HepG2 (cell line): ENCODE measurements around the gene LYRM4. TPM values are rescaled to one million over a fixed set of nuclear protein-coding genes. Genes with fewer than 3 reads are reported as not detected.

ENCODE experiments used
- ATRX ChIP-seq: sonication (generic); formaldehyde crosslinking; IDR thresholded peaks from 2 replicates; pipeline ENCODE4 v1.4.0; 2020; ENCODE audit warnings: missing genetic modification reagents, borderline replicate concordance
- CBX5 ChIP-seq: sonication (generic); formaldehyde crosslinking; IDR thresholded peaks from 2 replicates; pipeline ENCODE4 v1.4.0; 2020; ENCODE audit warnings: missing genetic modification reagents, borderline replicate concordance
- CREM ChIP-seq, 2 experiments: sonication (generic) in 1 of 2; formaldehyde crosslinking in 1 of 2; IDR thresholded peaks; 2 replicates each; pipeline versions ENCODE4 v1.4.0 to v1.6.1; 2016 to 2020; ENCODE audit warnings: antibody characterized with exemption in 1 of 2, mild to moderate bottlenecking in 1 of 2, missing genetic modification reagents in 1 of 2
- DBP ChIP-seq: sonication (generic); formaldehyde crosslinking; IDR thresholded peaks from 2 replicates; pipeline ENCODE4 v1.4.0; 2020; ENCODE audit warnings: missing genetic modification reagents; ENCODE audit errors: not compliant biosample characterization
- EP300 ChIP-seq, 3 experiments: sonication (generic) in 1 of 3; formaldehyde crosslinking in 1 of 3; IDR thresholded peaks; 2 replicates each; pipeline versions ENCODE4 v1.5.1 to v1.6.1; 2011 to 2020; ENCODE audit warnings: low read depth in 2 of 3, low read length in 2 of 3, borderline replicate concordance in 1 of 3, improper control_type of control experiment in 1 of 3, mild to moderate bottlenecking in 1 of 3, missing genetic modification reagents in 1 of 3, moderate library complexity in 1 of 3
- GTF3A ChIP-seq: sonication (generic); formaldehyde crosslinking; conservative IDR thresholded peaks from 2 replicates; pipeline ENCODE4 v1.4.0; 2020; ENCODE audit warnings: mild to moderate bottlenecking, missing genetic modification reagents
- MLX ChIP-seq: IDR thresholded peaks from 2 replicates; pipeline ENCODE4 v1.6.1; 2016
- NCOA2 ChIP-seq: sonication (generic); formaldehyde crosslinking; IDR thresholded peaks from 2 replicates; pipeline ENCODE4 v1.8.0; 2022; ENCODE audit warnings: inconsistent platforms
- RORA ChIP-seq: sonication (generic); formaldehyde crosslinking; IDR thresholded peaks from 2 replicates; pipeline ENCODE4 v1.5.0; 2020; ENCODE audit warnings: mild to moderate bottlenecking, missing genetic modification reagents, moderate library complexity
- ZBTB43 ChIP-seq: sonication (generic); formaldehyde crosslinking; conservative IDR thresholded peaks from 2 replicates; pipeline ENCODE4 v1.4.0; 2020; ENCODE audit warnings: missing genetic modification reagents
- ZNF33B ChIP-seq: sonication (generic); formaldehyde crosslinking; IDR thresholded peaks from 2 replicates; pipeline ENCODE4 v1.5.1; 2020; ENCODE audit warnings: mild to moderate bottlenecking, missing genetic modification reagents
- ZNF503 ChIP-seq: sonication (generic); formaldehyde crosslinking; IDR thresholded peaks from 2 replicates; pipeline ENCODE4 v1.4.0; 2020; ENCODE audit warnings: missing genetic modification reagents
- ZNF547 ChIP-seq: sonication (generic); formaldehyde crosslinking; IDR thresholded peaks from 2 replicates; pipeline ENCODE4 v1.5.1; 2020; ENCODE audit warnings: mild to moderate bottlenecking, missing genetic modification reagents
- ZNF556 ChIP-seq: sonication (generic); formaldehyde crosslinking; IDR thresholded peaks from 2 replicates; pipeline ENCODE4 v1.4.0; 2020; ENCODE audit warnings: mild to moderate bottlenecking, missing genetic modification reagents, borderline replicate concordance
- ZNF609 ChIP-seq: sonication (generic); formaldehyde crosslinking; IDR thresholded peaks from 2 replicates; pipeline ENCODE4 v1.4.0; 2020; ENCODE audit warnings: mild to moderate bottlenecking, missing genetic modification reagents, borderline replicate concordance
- polyA plus RNA-seq, 8 experiments: library from polyadenylated mRNA; depleted of rRNA in 3 of 8; stranded (reverse) in 7 of 8; unstranded in 1 of 8; fragments of >200 nt; fragmentation: Illumina TruSeq in 4 of 8; extraction: Trizol in 4 of 8; gene quantifications; 2 replicates each; pipeline versions ENCODE4 v1.2.1 to v1.2.3, GENCODE V29; 2011 to 2016; ENCODE audit warnings: low read depth in 4 of 8, missing spikeins in 1 of 8, mixed read lengths in 1 of 8; ENCODE audit not compliant: insufficient read depth in 1 of 8
- total RNA-seq, 5 experiments: library from RNA; depleted of rRNA; stranded (reverse); fragments of >200 nt; fragmentation: Illumina TruSeq; extraction: Trizol; gene quantifications; 2 replicates each; pipeline ENCODE4 v1.2.3, GENCODE V29; 2016; ENCODE audit warnings: low read depth in 1 of 5

Gene LYRM4
- total and polyA plus RNA-seq, 2 of the 13 experiments (the other 11 are each of a cell fraction or from before 2014, with no cell fraction given) = 64.6 to 67.5 TPM

- TF ChIP-seq ZNF556 (CRISPR knock-in tag) (no peak), DBP (no peak), GTF3A (CRISPR knock-in tag) (no peak), ZNF609 (CRISPR knock-in tag) (0 out of 2 replicates have a peak, but pooled peaks have one; percentile 54), CBX5 (CRISPR knock-in tag) (no peak), ZNF503 (no peak), ATRX (no peak), ZNF547 (CRISPR knock-in tag) (0 out of 2 replicates have a peak, but pooled peaks have one; percentile 31), ZNF33B (peak; percentile 62; the same call in 1 of the 2 replicates), ZBTB43 (CRISPR knock-in tag) (0 out of 2 replicates have a peak, but pooled peaks have one; percentile 40), NCOA2 (CRISPR knock-in tag) (no peak), CREM (IDR thresholded peaks at IDR 0.05) (no peak), CREM (CRISPR knock-in tag; IDR thresholded peaks at IDR 0.05) (no peak), EP300 (IDR thresholded peaks at IDR 0.05; ENCODE audit: low read depth in 2 of 2, low read length in 2 of 2) (no peak), EP300 (CRISPR knock-in tag; IDR thresholded peaks at IDR 0.05; ENCODE audit: borderline replicate concordance) (no peak), MLX (peak; percentile 34; the same call in 1 of the 2 replicates), RORA (CRISPR knock-in tag) (no peak)
Observed at GRCh38 chr6:5119090-5119951, 141.4 kb downstream of the LYRM4 start (continued).
